HepG2 (cell line): ENCODE measurements around the gene KPNA4. TPM values are rescaled to one million over a fixed set of nuclear protein-coding genes. Genes with fewer than 3 reads are reported as not detected.

Experiments
- ATAC-seq: fragments of 200-7000 bp; cut with Tn5 transposase; 3 replicates; pipeline ENCODE4 v1.9.1; 2020; ENCODE audit warnings: mild to moderate bottlenecking, moderate library complexity
- BruUV-seq: library from RNA; stranded (reverse); fragments of 400-500 nt; replicated peaks from 2 replicates; lab custom pipeline; 2021; lab: Mats Ljungman, UMichigan
- CTCF ChIA-PET: fragments of 300-600 bp; formaldehyde crosslinking; extraction: SDS; loops from one replicate; lab custom pipeline; 2021; ENCODE audit warnings: low total read pairs, inconsistent platforms, low intra/inter-chr PET ratio; lab: Yijun Ruan, JAX
- POLR2A ChIA-PET: fragments of 350-600 bp; sonication (Branson Sonifier 250); formaldehyde crosslinking; loops from one replicate; lab custom pipeline; 2020; ENCODE audit warnings: antibody characterized with exemption, inconsistent platforms; lab: Yijun Ruan, JAX
- DNase-seq: peaks from one replicate; pipeline ENCODE4 v3.0.0-alpha.2; 2015; ENCODE audit warnings: low spot score
- FAIRE-seq: peaks from 3 replicates; lab custom pipeline; 2011; peaks lifted over from hg19 to GRCh38; lab: Jason Lieb, UNC
- H2AFZ ChIP-seq: one replicate; pipeline ENCODE4 v1.6.1; 2011; ENCODE audit warnings: low read length, inconsistent platforms
- H3K27ac ChIP-seq: fragments of 300-600 bp; 3 replicates; pipeline ENCODE4 v1.8.0; 2011; ENCODE audit warnings: mixed run types, mild to moderate bottlenecking, mixed read lengths, low read length, inconsistent platforms; ENCODE audit not compliant: insufficient read depth; ENCODE audit errors: extremely low read length
- H3K27me3 ChIP-seq, 2 experiments: fragments of 200-600 bp in 1 of 2; 2 replicates in 1 of 2; 3 replicates in 1 of 2; pipeline versions ENCODE4 v1.6.0 to v1.8.0; 2011; ENCODE audit warnings: low read length in 2 of 2, mild to moderate bottlenecking in 2 of 2, moderate library complexity in 2 of 2, inconsistent platforms in 1 of 2; ENCODE audit not compliant: insufficient read depth in 2 of 2, control insufficient read depth in 1 of 2
- H3K36me3 ChIP-seq, 2 experiments: fragments of 200-600 bp in 1 of 2; replicated peaks in 1 of 2; 2 replicates in 1 of 2; 3 replicates in 1 of 2; pipeline versions ENCODE4 v1.5.1 to v1.8.0; 2011; ENCODE audit warnings: low read length in 2 of 2, inconsistent platforms in 1 of 2; ENCODE audit not compliant: insufficient read depth in 2 of 2, control insufficient read depth in 1 of 2
- H3K4me1 ChIP-seq: 2 replicates; pipeline ENCODE4 v1.5.1; 2012; ENCODE audit warnings: low read length, inconsistent platforms; ENCODE audit not compliant: insufficient read depth
- H3K4me2 ChIP-seq: 2 replicates; pipeline ENCODE4 v1.6.0; 2011; ENCODE audit warnings: low read depth, low read length, inconsistent platforms
- H3K4me3 ChIP-seq, 3 experiments: fragments of 200-600 bp in 1 of 3; sonication (generic), shearing (Covaris generic) in 1 of 3; replicated peaks in 1 of 3; 2 replicates each; pipeline ENCODE4 v1.5.1; 2011 to 2016; ENCODE audit warnings: low read length in 3 of 3, inconsistent platforms in 2 of 3, low read depth in 2 of 3, mild to moderate bottlenecking in 2 of 3, control low read depth in 1 of 3, mixed read lengths in 1 of 3; ENCODE audit not compliant: insufficient read depth in 1 of 3
- H3K79me2 ChIP-seq: one replicate; pipeline ENCODE4 v1.6.1; 2011; ENCODE audit warnings: low read length, inconsistent platforms; ENCODE audit not compliant: insufficient read depth
- H3K9ac ChIP-seq: 2 replicates; pipeline ENCODE4 v1.6.0; 2011; ENCODE audit warnings: mild to moderate bottlenecking, low read depth, low read length, inconsistent platforms; ENCODE audit not compliant: insufficient read depth
- H3K9me3 ChIP-seq: 2 replicates; pipeline ENCODE4 v1.5.1; 2012; ENCODE audit warnings: mild to moderate bottlenecking, low read length
- H4K20me1 ChIP-seq: 2 replicates; pipeline ENCODE4 v1.6.0; 2011; ENCODE audit warnings: inconsistent platforms, mild to moderate bottlenecking, low read length, moderate library complexity; ENCODE audit not compliant: insufficient read depth
- AGO1 ChIP-seq: fragments of 200-400 bp; formaldehyde crosslinking; IDR thresholded peaks from 2 replicates; pipeline ENCODE4 v1.6.1; 2017; ENCODE audit warnings: mild to moderate bottlenecking, low read depth, low read length, moderate library complexity; ENCODE audit not compliant: poor library complexity, severe bottlenecking
- ELF3 ChIP-seq: IDR thresholded peaks from 2 replicates; pipeline ENCODE4 v1.6.1; 2016; ENCODE audit warnings: missing genetic modification reagents, missing compliant biosample characterization
- MED1 ChIP-seq: sonication (generic); formaldehyde crosslinking; IDR thresholded peaks from 2 replicates; pipeline ENCODE4 v1.4.0; 2020; ENCODE audit warnings: missing genetic modification reagents
- TAF15 ChIP-seq: fragments of 200-400 bp; formaldehyde crosslinking; IDR thresholded peaks from one replicate; pipeline ENCODE4 v1.6.1; 2018; ENCODE audit warnings: mild to moderate bottlenecking, low read depth, low read length; ENCODE audit not compliant: poor library complexity, severe bottlenecking
- TCF12 ChIP-seq, 2 experiments: fragments of 450-650 bp in 1 of 2; sonication (generic) in 1 of 2; formaldehyde crosslinking in 1 of 2; IDR thresholded peaks; 2 replicates each; pipeline versions ENCODE4 v1.6.1 to v1.8.0; 2017 to 2022; ENCODE audit warnings: antibody characterized with exemption in 1 of 2, mild to moderate bottlenecking in 1 of 2, missing genetic modification reagents in 1 of 2, moderate library complexity in 1 of 2
- TSC22D2 ChIP-seq: sonication (generic); formaldehyde crosslinking; IDR thresholded peaks from 2 replicates; pipeline ENCODE4 v1.5.1; 2020; ENCODE audit warnings: missing genetic modification reagents, mild to moderate bottlenecking, borderline replicate concordance
- ZMYM4 ChIP-seq: sonication (generic); formaldehyde crosslinking; IDR thresholded peaks from 2 replicates; pipeline ENCODE4 v1.8.1; 2023; ENCODE audit warnings: mild to moderate bottlenecking, missing genetic modification reagents
- ZNF124 ChIP-seq: sonication (generic); formaldehyde crosslinking; IDR thresholded peaks from 2 replicates; pipeline ENCODE4 v1.4.0; 2020; ENCODE audit warnings: missing genetic modification reagents
- ZNF546 ChIP-seq: sonication (generic); formaldehyde crosslinking; conservative IDR thresholded peaks from 2 replicates; pipeline ENCODE4 v1.8.1; 2023; ENCODE audit warnings: mild to moderate bottlenecking, missing genetic modification reagents
- ZNF615 ChIP-seq: sonication (generic); formaldehyde crosslinking; IDR thresholded peaks from 2 replicates; pipeline ENCODE4 v1.5.0; 2020; ENCODE audit warnings: mild to moderate bottlenecking, missing genetic modification reagents, borderline replicate concordance
- ZNF737 ChIP-seq: sonication (generic); formaldehyde crosslinking; IDR thresholded peaks from 2 replicates; pipeline ENCODE4 v1.5.0; 2020; ENCODE audit warnings: missing genetic modification reagents, mild to moderate bottlenecking, borderline replicate concordance
- ZNF878 ChIP-seq: sonication (generic); formaldehyde crosslinking; IDR thresholded peaks from 2 replicates; pipeline ENCODE4 v1.8.1; 2023; ENCODE audit warnings: mild to moderate bottlenecking, missing genetic modification reagents, moderate library complexity
- ZSCAN22 ChIP-seq: sonication (generic); formaldehyde crosslinking; IDR thresholded peaks from 2 replicates; pipeline ENCODE4 v1.4.0; 2020; ENCODE audit warnings: mild to moderate bottlenecking, missing genetic modification reagents
- WGBS: methylation state at CpG from one replicate; pipeline ENCODE4 v1.1.6; 2017; ENCODE audit warnings: low lambda C conversion rate; 5-methylcytosine and 5-hydroxymethylcytosine counted together
- in situ Hi-C: cut with HindIII; loops from 2 replicates; pipeline ENCODE4 v1.10.0; 2017; ENCODE audit warnings: low pct_unique_long_range_greater_than_20kb; ENCODE audit not compliant: extremely low pct_ligation_motif_present
- intact Hi-C: fragments of 100-400 bp; cut with micrococcal nuclease; formaldehyde crosslinking; loops from one replicate; pipeline ENCODE4 v1.10.0; 2022; ENCODE audit not compliant: unreplicated experiment
- polyA plus RNA-seq, 8 experiments: library from polyadenylated mRNA; depleted of rRNA in 3 of 8; stranded (reverse) in 7 of 8; unstranded in 1 of 8; fragments of >200 nt; fragmentation: Illumina TruSeq in 4 of 8; extraction: Trizol in 4 of 8; gene quantifications; 2 replicates each; pipeline versions ENCODE4 v1.2.1 to v1.2.3, GENCODE V29; 2011 to 2016; ENCODE audit warnings: low read depth in 4 of 8, missing spikeins in 1 of 8, mixed read lengths in 1 of 8; ENCODE audit not compliant: insufficient read depth in 1 of 8
- total RNA-seq, 5 experiments: library from RNA; depleted of rRNA; stranded (reverse); fragments of >200 nt; fragmentation: Illumina TruSeq; extraction: Trizol; gene quantifications; 2 replicates each; pipeline ENCODE4 v1.2.3, GENCODE V29; 2016; ENCODE audit warnings: low read depth in 1 of 5
- TF ChIP-seq, protein P1 (sequence below): sonication (generic); formaldehyde crosslinking; IDR thresholded peaks from 2 replicates; pipeline ENCODE4 v1.4.0; 2020; ENCODE audit warnings: missing genetic modification reagents, mild to moderate bottlenecking, borderline replicate concordance
- TF ChIP-seq, protein P2 (sequence below): sonication (generic); formaldehyde crosslinking; IDR thresholded peaks from 2 replicates; pipeline ENCODE4 v1.4.0; 2020; ENCODE audit warnings: mild to moderate bottlenecking, missing genetic modification reagents, borderline replicate concordance
- TF ChIP-seq, protein P3 (sequence below): sonication (generic); formaldehyde crosslinking; IDR thresholded peaks from 2 replicates; pipeline ENCODE4 v1.5.1; 2020; ENCODE audit warnings: mild to moderate bottlenecking, moderate library complexity, missing genetic modification reagents
- TF ChIP-seq, protein P4 (sequence below): sonication (generic); formaldehyde crosslinking; IDR thresholded peaks from 2 replicates; pipeline ENCODE4 v1.8.0; 2022; ENCODE audit warnings: low read depth, missing genetic modification reagents

KPNA4 gene
- total and polyA plus RNA-seq, 2 of the 13 experiments (the other 11 are each of a cell fraction or from before 2014, with no cell fraction given): 9.9 to 27.9 TPM

DNA sequence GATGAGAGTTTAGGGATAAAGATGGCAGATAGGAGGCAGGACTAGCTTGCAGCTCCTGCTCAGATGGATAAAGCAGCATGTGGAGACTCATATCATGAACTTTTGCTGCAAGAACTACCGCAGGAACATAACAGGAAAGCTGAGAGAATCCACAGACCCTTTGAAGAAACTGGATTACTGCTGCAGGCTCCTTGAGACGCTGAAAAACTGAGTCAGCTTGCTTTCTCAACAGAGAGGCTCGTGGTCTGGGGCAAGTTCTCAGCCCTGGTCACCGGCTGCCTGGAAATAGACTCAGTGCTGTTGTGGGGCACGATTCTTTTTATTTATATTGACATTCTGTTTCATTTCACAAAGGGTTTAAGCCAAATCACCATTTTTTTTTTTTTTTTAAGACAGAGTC, 87.0 kb downstream of the KPNA4 start (continued):
- TF ChIP-seq, protein P1, sequence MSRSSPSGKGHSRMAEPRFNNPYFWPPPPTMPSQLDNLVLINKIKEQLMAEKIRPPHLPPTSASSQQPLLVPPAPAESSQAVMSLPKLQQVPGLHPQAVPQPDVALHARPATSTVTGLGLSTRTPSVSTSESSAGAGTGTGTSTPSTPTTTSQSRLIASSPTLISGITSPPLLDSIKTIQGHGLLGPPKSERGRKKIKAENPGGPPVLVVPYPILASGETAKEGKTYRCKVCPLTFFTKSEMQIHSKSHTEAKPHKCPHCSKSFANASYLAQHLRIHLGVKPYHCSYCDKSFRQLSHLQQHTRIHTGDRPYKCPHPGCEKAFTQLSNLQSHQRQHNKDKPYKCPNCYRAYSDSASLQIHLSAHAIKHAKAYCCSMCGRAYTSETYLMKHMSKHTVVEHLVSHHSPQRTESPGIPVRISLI (CRISPR knock-in tag): no peak
- no peak for TF ChIP-seq ZNF878 (CRISPR knock-in tag)
- TF ChIP-seq, protein P2, sequence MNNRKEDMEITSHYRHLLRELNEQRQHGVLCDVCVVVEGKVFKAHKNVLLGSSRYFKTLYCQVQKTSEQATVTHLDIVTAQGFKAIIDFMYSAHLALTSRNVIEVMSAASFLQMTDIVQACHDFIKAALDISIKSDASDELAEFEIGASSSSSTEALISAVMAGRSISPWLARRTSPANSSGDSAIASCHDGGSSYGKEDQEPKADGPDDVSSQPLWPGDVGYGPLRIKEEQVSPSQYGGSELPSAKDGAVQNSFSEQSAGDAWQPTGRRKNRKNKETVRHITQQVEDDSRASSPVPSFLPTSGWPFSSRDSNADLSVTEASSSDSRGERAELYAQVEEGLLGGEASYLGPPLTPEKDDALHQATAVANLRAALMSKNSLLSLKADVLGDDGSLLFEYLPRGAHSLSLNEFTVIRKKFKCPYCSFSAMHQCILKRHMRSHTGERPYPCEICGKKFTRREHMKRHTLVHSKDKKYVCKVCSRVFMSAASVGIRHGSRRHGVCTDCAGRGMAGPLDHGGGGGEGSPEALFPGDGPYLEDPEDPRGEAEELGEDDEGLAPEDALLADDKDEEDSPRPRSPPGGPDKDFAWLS (CRISPR knock-in tag): no peak
- no peak for TF ChIP-seq ZSCAN22 (CRISPR knock-in tag)

DNA sequence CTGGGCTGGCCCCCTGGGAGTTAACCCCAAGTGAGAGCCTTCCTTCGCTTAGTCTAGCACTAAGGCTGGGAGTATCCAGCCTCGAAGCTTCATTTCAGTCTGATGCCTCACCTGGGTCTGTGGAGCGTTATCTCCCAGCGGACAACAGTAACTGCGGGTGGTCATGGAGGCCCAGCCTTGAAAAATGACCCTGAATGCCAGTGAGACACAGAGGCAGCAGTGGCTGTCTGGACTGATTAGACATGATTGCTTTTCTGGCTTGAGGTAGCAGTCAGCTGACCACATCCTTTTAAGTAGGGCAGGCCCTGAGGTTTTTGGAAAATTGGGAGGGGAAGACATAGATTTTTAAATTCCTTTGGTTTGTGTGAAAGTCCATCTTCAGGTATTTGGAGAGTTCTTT, 87.6 kb downstream of the KPNA4 start:
- no peaks in the 10 kb centered on the region for H3K9me3 ChIP-seq
- H3K4me1 ChIP-seq: peaks cover 6% of the 10 kb centered on the region; the same call in 1 of the 2 replicates
- CTCF ChIA-PET: no interaction called here
- H3K27me3 ChIP-seq: no peaks in the 10 kb centered on the region
- no peak overlapping the region for H3K4me3 ChIP-seq
- intact Hi-C loops (no loop called here), in situ Hi-C loops (no loop called here)
- no peak; the same call in 2 of the 3 replicates for ATAC-seq
- POLR2A ChIA-PET: no interaction called here
- TF ChIP-seq, protein P3, sequence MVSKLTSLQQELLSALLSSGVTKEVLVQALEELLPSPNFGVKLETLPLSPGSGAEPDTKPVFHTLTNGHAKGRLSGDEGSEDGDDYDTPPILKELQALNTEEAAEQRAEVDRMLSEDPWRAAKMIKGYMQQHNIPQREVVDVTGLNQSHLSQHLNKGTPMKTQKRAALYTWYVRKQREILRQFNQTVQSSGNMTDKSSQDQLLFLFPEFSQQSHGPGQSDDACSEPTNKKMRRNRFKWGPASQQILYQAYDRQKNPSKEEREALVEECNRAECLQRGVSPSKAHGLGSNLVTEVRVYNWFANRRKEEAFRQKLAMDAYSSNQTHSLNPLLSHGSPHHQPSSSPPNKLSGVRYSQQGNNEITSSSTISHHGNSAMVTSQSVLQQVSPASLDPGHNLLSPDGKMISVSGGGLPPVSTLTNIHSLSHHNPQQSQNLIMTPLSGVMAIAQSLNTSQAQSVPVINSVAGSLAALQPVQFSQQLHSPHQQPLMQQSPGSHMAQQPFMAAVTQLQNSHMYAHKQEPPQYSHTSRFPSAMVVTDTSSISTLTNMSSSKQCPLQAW (CRISPR knock-in tag): no peak
- TF ChIP-seq ZNF615 (no peak), ZMYM4 (no peak), ZNF124 (CRISPR knock-in tag) (no peak), TCF12 (IDR thresholded peaks at IDR 0.05) (no peak), TCF12 (CRISPR knock-in tag; IDR thresholded peaks at IDR 0.05) (no peak), MED1 (CRISPR knock-in tag) (no peak), TSC22D2 (CRISPR knock-in tag) (no peak), ZNF546 (CRISPR knock-in tag) (no peak), ELF3 (no peak), AGO1 (no peak), TAF15 (no peak), ZNF737 (CRISPR knock-in tag) (no peak)
- TF ChIP-seq, protein P4, sequence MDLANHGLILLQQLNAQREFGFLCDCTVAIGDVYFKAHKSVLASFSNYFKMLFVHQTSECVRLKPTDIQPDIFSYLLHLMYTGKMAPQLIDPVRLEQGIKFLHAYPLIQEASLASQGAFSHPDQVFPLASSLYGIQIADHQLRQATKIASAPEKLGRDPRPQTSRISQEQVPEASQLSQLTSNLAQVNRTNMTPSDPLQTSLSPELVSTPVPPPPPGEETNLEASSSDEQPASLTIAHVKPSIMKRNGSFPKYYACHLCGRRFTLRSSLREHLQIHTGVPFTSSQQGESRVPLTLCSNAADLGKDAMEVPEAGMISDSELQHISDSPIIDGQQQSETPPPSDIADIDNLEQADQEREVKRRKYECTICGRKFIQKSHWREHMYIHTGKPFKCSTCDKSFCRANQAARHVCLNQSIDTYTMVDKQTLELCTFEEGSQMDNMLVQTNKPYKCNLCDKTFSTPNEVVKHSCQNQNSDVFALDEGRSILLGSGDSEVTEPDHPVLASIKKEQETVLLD (CRISPR knock-in tag): no peak
- H3K27ac ChIP-seq: no peak overlapping the region
- H3K4me2 ChIP-seq: no peak overlapping the region
- 50% methylated on average over 5 of the region's 5 CpGs for WGBS
- BruUV-seq: no TSS peak
- no peak overlapping the region for H3K9ac ChIP-seq
- no peaks in the 10 kb centered on the region for H3K79me2 ChIP-seq
- no peak for DNase-seq
- no peak overlapping the region for H2AFZ ChIP-seq
- no peaks in the 10 kb centered on the region for H4K20me1 ChIP-seq
- no peak for FAIRE-seq
- no peaks in the 10 kb centered on the region for H3K36me3 ChIP-seq
